Activated T-helper 1 cell treated with anti-CD3 and anti-CD28 coated beads, Interleukin-12 subunit alpha, Interleukin-12 subunit beta, Interleukin-2, Interleukin-4 antibody, amounts not matched to agents 30 ng/mL and 10 ng/mL and 1 ng/mL, durations not matched to agents 14 hours and 24 hours and 36 hours (primary cell): ENCODE measurements around the gene KLLN. TPM values are rescaled to one million over a fixed set of nuclear protein-coding genes. Genes with fewer than 3 reads are reported as not detected.
"Not testable (repeated sequence)": the region's sequence is repeated elsewhere in the genome, so short reads cannot be mapped to it uniquely, and the experiment has no call there.

Source experiments
- DNase-seq: peaks from one replicate; pipeline ENCODE4 v3.0.0; 2021; ENCODE audit warnings: low spot score
- H3K27ac Mint-ChIP-seq: one replicate; pipeline ENCODE4 v1.8.0; 2021; ENCODE audit warnings: mild to moderate bottlenecking, mixed read lengths
- H3K27me3 Mint-ChIP-seq: one replicate; pipeline ENCODE4 v1.8.0; 2022; ENCODE audit warnings: mild to moderate bottlenecking, moderate library complexity, mixed read lengths; ENCODE audit not compliant: insufficient read depth
- H3K36me3 Mint-ChIP-seq: one replicate; pipeline ENCODE4 v1.8.0; 2021; ENCODE audit warnings: low read depth, mixed read lengths
- H3K4me1 Mint-ChIP-seq: one replicate; pipeline ENCODE4 v1.8.0; 2021; ENCODE audit warnings: low read depth, mixed read lengths
- H3K4me3 Mint-ChIP-seq: one replicate; pipeline ENCODE4 v1.8.0; 2021; ENCODE audit warnings: mild to moderate bottlenecking, moderate library complexity, mixed read lengths
- H3K9me3 Mint-ChIP-seq: one replicate; pipeline ENCODE4 v1.8.0; 2021; ENCODE audit warnings: mixed read lengths
- intact Hi-C: fragments of 100-400 bp; cut with micrococcal nuclease; formaldehyde crosslinking; loops from one replicate; pipeline ENCODE4 v1.15.1; 2024
- total RNA-seq: library from RNA; stranded (reverse); gene quantifications from 2 replicates; pipeline ENCODE4 v1.2.3, GENCODE V29; 2022

KLLN gene, protein sequence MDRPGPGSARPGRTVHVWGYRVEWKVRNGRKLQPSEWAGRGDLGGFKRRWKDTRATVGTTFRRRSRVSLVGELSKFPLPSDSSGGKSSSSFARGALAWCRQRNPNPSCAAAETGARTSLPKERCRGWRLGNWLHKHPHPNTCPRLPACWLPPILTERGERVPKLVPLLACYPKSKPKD
- 0.78 and 0.86 TPM in 2 replicates for total RNA-seq

DNA sequence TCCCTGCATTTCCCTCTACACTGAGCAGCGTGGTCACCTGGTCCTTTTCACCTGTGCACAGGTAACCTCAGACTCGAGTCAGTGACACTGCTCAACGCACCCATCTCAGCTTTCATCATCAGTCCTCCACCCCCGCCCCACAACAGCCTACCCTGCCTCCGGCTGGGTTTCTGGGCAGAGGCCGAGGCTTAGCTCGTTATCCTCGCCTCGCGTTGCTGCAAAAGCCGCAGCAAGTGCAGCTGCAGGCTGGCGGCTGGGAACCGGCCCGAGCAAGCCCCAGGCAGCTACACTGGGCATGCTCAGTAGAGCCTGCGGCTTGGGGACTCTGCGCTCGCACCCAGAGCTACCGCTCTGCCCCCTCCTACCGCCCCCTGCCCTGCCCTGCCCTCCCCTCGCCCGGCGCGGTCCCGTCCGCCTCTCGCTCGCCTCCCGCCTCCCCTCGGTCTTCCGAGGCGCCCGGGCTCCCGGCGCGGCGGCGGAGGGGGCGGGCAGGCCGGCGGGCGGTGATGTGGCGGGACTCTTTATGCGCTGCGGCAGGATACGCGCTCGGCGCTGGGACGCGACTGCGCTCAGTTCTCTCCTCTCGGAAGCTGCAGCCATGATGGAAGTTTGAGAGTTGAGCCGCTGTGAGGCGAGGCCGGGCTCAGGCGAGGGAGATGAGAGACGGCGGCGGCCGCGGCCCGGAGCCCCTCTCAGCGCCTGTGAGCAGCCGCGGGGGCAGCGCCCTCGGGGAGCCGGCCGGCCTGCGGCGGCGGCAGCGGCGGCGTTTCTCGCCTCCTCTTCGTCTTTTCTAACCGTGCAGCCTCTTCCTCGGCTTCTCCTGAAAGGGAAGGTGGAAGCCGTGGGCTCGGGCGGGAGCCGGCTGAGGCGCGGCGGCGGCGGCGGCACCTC, at the start of gene KLLN, which contains the start of gene PTEN:
TSS of gene KLLN (minus strand) at position 481 of the 891 bp plus-strand sequence. CDS start 1,046 bp downstream, outside the sequence.
TSS of gene PTEN (plus strand) at position 573 of the 891 bp plus-strand sequence. CDS start 845 bp downstream, outside the sequence.
- Mint-ChIP-seq H3K27ac (peak within 1 kb of the TSS; percentile 92), H3K9me3 (no peaks in the 10 kb centered on the region), H3K36me3 (peaks cover 16% of the 10 kb centered on the region), H3K4me1 (peaks cover 63% of the 10 kb centered on the region), H3K4me3 (peak within 1 kb of the TSS; percentile 97), H3K27me3 (peaks cover 5% of the 10 kb centered on the region)
- intact Hi-C loops = loop anchor here (1.0 to 10.0 kb wide), 6 partner anchors 228 to 1839 kb away; partner anchors contain the start of genes KIF20B and STAMBPL1
- peak; percentile 80 for DNase-seq

DNA sequence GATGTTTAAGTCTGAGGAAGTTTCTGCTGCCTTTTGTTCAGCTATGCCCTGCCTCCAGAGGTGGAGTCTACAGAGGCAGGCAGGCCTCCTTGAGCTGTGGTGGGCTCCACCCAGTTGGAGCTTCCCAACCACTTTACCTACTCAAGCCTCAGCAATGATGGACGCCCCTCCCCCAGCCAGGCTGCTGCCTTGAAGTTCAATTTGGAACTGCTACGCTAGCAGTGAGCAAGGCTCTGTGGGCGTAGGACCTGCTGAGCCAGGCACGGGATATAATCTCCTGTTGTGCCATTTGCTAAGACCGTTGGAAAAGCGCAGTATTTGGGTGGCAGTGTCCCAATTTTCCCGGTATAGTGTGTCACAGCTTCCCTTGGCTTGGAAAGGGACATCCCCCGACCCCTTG, 40.1 kb upstream of the KLLN start:
- not testable (repeated sequence) for H3K4me3 Mint-ChIP-seq

DNA sequence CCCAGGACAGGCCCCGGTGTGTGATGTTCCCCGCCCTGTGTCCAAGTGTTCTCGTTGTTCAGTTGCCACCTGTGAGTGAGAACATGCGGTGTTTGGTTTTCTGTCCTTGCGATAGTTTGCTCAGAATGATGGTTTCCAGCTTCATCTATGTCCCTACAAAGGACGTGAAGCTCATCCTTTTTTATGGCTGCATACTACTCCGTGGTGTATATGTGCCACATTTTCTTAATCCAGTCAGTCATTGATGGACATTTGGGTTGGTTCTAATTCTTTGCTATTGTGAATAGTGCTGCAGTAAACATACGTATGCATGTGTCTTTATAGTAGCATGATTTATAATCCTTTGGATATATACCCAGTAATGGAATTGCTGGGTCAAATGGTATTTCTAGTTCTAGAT, 34.6 kb upstream of the KLLN start:
- H3K9me3 Mint-ChIP-seq = peaks cover 19% of the 10 kb centered on the region
- DNase-seq, intact Hi-C loops, H3K27me3 Mint-ChIP-seq, H3K27ac Mint-ChIP-seq, H3K4me3 Mint-ChIP-seq: not testable (repeated sequence)
- H3K36me3 Mint-ChIP-seq = peaks cover 58% of the 10 kb centered on the region
- peaks cover 20% of the 10 kb centered on the region for H3K4me1 Mint-ChIP-seq

More for the DNA sequence above, 40.1 kb upstream of the KLLN start:
- H3K27me3 Mint-ChIP-seq, H3K27ac Mint-ChIP-seq, intact Hi-C loops, DNase-seq: not testable (repeated sequence)
- Mint-ChIP-seq H3K4me1 (peaks cover 36% of the 10 kb centered on the region), H3K9me3 (peaks cover 18% of the 10 kb centered on the region), H3K36me3 (peaks cover 72% of the 10 kb centered on the region)

DNA sequence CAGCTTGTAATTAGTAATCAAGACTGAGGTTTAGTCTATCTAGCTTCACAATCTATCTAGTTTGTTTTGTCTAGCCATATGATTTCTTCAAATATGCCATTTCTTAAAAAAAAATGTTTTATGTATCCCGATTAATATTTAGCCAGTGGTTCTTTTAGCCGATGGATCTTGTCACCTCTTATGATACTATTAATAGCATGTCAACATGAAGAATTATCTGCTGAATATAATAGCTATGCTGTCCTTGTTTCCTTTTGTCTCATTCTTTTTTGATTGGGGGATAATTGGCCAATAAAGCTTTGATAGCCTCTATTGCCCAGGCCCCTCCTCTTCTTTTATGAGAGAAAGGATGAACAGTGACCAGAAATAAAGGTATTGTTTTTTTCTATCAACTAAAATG, 32.9 kb upstream of the KLLN start:
- Mint-ChIP-seq H3K27me3 (no peaks in the 10 kb centered on the region), H3K36me3 (peaks cover 51% of the 10 kb centered on the region), H3K4me1 (peaks cover 18% of the 10 kb centered on the region), H3K9me3 (peaks cover 15% of the 10 kb centered on the region), H3K4me3 (no peak overlapping the region), H3K27ac (no peak overlapping the region)
- intact Hi-C loops = no loop called here
- no peak for DNase-seq

DNA sequence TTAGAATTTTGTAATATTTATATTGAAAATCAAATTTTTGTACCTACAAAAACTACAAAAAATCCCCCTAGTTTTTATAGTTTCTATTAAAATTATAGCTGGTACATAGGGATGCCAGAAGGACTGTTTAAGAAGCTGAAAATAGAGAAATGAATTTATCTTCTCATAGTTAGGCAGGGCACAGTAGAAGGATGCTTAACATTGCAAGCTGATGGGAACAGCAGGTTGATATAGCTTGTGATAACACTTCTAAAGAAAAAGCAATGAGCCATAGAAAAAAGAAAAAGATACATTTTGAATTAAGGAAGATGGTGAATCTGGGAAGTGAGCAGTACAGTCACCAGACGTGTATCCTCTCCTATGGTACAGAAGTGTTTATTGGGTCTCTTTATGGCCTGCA, 32.1 kb upstream of the KLLN start:
- peaks cover 47% of the 10 kb centered on the region for H3K36me3 Mint-ChIP-seq
- DNase-seq = no peak
- peaks cover 18% of the 10 kb centered on the region for H3K4me1 Mint-ChIP-seq
- H3K9me3 Mint-ChIP-seq = peaks cover 15% of the 10 kb centered on the region
- H3K27me3 Mint-ChIP-seq = no peaks in the 10 kb centered on the region
- no peak overlapping the region for H3K27ac Mint-ChIP-seq
- intact Hi-C loops = no loop called here
- H3K4me3 Mint-ChIP-seq = no peak overlapping the region

DNA sequence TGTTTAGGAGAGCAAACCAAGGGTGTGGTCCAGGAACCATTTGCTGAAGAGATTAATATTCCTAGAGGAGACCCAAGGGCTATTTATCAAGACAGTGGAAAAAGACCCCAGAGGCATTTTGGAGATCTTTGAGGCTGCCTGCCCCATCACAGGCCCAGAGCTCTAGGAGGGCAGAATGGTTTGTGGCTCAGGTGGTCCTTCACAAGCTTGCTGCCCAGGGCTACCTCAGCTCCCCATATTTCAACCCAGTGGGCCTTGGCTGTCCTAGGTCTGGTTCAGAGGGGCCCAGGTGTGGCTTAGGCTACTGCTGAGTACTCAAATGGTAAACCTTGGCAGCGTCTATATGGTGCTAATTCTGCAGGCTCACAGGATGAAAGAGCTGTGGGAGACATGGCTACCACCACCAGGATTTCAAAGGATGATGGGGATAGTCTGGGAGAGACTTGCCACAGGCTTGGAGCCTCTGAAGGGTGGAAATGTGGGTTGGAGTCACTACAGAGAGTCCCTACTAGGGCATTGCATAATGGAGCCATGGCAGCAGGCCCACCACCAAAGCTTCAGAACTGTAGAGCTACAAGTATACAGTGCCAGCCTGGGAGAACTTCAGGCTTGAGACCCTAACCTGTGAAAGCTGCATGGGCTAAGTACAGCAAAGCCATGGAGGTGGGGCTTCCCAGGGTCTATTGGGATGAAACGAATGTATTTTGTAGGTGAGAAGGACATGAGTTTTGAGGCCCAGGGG, 24.4 kb upstream of the KLLN start:
- H3K9me3 Mint-ChIP-seq = peaks cover 13% of the 10 kb centered on the region
- intact Hi-C loops = no loop called here
- peaks cover 7% of the 10 kb centered on the region for H3K4me1 Mint-ChIP-seq
- H3K36me3 Mint-ChIP-seq = peaks cover 40% of the 10 kb centered on the region
- H3K4me3 Mint-ChIP-seq = no peak overlapping the region
- no peak for DNase-seq
- no peak overlapping the region for H3K27ac Mint-ChIP-seq
- no peaks in the 10 kb centered on the region for H3K27me3 Mint-ChIP-seq

DNA sequence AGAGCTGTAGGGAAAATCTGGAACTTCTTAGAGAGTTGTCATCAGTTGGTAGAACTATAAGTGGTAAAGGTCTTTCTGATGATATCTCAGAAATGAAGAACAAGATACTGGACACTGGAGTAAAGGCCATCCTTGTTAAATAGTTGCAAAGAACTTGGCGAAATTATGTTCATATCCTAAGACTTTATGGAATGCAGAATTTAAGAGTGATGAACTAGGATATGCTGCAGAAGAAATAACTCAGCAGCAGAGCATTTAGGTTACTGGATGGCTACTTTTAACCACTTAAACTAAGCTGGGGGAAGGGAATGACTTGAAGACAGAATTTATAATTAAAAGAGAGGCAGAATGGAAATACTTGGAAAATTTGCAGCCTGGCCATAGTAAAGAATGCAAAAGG, 23.8 kb upstream of the KLLN start:
- Mint-ChIP-seq H3K27me3 (no peaks in the 10 kb centered on the region), H3K36me3 (peaks cover 37% of the 10 kb centered on the region), H3K4me3 (no peak overlapping the region), H3K9me3 (peaks cover 13% of the 10 kb centered on the region), H3K4me1 (peaks cover 7% of the 10 kb centered on the region), H3K27ac (no peak overlapping the region)
- intact Hi-C loops = no loop called here
- no peak for DNase-seq

DNA sequence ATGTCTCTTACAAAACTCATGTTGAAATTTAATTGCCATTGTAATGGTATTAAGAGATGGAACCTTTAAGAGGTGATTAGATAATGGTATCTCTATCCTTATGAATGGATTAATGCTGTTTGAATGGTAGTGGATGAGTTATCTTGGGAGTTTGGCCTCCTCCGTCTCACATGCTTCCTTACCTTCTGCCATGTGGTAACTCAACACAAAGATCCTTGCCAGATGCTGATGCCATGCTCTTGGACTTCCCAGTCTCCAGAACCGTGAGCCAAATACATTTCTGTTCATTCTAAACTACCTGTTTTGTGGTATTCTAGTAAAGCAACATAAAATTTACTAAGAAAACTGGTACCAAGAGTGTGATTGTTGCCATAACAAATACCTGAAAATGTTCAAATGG, 23.3 kb upstream of the KLLN start:
- Mint-ChIP-seq H3K9me3 (peaks cover 14% of the 10 kb centered on the region), H3K4me3 (no peak overlapping the region), H3K4me1 (peaks cover 12% of the 10 kb centered on the region), H3K27me3 (no peaks in the 10 kb centered on the region), H3K36me3 (peaks cover 42% of the 10 kb centered on the region), H3K27ac (no peak overlapping the region)
- intact Hi-C loops = no loop called here
- DNase-seq = no peak

DNA sequence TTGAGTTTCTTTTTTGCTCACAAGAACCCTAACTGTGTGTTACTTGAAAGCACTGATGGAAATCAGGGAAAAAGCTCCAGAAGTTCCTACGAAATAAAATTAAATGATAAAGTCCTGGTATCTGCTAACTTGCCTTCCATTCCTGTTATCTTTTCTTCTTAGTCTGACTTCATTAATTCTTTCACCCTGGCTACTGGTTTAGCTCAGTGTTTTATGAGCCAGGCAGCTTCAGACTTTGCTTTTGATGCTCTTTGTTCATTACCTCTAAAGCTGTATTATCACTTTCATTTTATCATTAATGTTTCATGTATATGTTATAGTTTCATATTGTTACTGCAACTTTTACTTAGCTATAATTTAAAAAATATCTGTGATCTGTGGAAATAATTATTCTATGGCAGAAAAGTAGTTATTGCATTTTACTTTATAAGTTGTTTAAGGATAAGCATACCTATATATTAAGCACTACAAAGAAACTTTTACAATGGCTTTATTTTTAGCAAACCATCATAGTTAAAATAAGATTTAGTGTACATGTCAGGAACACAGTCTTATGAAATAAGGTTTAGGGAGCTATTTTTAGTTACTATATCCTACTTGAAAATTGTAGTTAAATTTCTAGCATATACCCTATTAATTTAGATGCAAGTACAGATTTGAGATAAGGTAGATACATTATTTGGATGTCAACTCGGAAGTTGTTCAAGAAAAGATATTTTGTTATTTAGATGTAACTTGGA, 19.4 kb upstream of the KLLN start:
- Mint-ChIP-seq H3K4me1 (peaks cover 19% of the 10 kb centered on the region), H3K27me3 (no peaks in the 10 kb centered on the region), H3K9me3 (peaks cover 26% of the 10 kb centered on the region), H3K27ac (no peak overlapping the region), H3K4me3 (no peak overlapping the region), H3K36me3 (peaks cover 56% of the 10 kb centered on the region)
- intact Hi-C loops = loop anchor here (2.0 kb wide), 1 partner anchor 14 kb away; no protein-coding TSS in a partner anchor
- DNase-seq = no peak

DNA sequence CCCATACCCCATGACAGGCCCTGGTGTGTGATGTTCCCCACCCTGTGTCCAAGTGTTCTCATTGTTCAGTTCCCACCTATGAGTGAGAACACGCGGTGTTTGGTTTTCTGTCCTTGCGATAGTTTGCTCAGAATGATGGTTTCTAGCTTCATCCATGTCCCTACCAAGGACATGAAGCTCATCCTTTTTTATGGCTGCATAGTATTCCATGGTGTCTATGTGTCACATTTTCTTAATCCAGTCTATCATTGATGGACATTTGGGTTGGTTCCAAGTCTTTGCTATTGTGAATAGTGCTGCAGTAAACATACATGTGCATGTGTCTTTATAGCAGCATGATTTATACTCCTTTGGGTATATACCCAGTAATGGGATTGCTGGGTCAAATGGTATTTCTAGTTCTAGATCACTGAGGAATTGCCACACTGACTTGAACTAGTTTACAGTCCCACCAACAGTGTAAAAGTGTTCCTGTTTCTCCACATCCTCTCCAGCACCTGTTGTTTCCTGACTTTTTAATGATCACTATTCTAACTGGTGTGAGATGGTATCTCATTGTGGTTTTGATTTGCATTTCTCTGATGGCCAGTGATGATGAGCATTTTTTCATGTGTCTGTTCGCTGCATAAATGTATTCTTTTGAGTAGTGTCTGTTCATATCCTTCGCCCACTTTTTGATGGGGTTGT, 18.2 kb upstream of the KLLN start:
- Mint-ChIP-seq H3K9me3 (peaks cover 18% of the 10 kb centered on the region), H3K4me1 (peaks cover 19% of the 10 kb centered on the region), H3K36me3 (peaks cover 47% of the 10 kb centered on the region)
- H3K27me3 Mint-ChIP-seq, H3K4me3 Mint-ChIP-seq, H3K27ac Mint-ChIP-seq, DNase-seq: not testable (repeated sequence)
- intact Hi-C loops = loop anchor here (2.0 kb wide), 1 partner anchor 13 kb away; no protein-coding TSS in a partner anchor

DNA sequence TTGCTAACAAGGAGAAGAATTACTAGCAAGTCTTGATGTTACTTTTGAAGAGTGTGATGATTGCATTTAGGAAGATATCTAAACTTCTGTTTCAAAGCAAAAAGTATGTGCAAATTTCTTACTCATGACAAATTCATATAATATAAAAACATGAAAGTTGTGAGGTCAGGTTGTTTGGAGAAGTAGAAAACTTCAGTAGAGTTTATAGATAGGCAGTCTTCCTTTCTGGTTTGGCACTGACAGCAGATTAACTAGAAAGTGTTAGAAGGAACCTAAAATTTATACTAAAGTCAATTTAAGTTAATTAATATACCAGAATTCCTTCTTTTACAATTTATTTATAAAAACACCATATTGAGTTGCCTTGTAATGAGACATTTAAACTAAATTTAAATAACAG, 17.0 kb upstream of the KLLN start:
- no peak for DNase-seq
- Mint-ChIP-seq H3K27me3 (no peaks in the 10 kb centered on the region), H3K4me3 (no peak overlapping the region), H3K4me1 (peaks cover 19% of the 10 kb centered on the region), H3K36me3 (peaks cover 36% of the 10 kb centered on the region), H3K27ac (no peak overlapping the region), H3K9me3 (peaks cover 14% of the 10 kb centered on the region)
- intact Hi-C loops = no loop called here
